Measurements from ENCODE around the gene SLC1A3.
A peak's percentile ranks its signal among the peaks of the same experiment; 100 is the strongest.

SLC1A3 gene

DNA sequence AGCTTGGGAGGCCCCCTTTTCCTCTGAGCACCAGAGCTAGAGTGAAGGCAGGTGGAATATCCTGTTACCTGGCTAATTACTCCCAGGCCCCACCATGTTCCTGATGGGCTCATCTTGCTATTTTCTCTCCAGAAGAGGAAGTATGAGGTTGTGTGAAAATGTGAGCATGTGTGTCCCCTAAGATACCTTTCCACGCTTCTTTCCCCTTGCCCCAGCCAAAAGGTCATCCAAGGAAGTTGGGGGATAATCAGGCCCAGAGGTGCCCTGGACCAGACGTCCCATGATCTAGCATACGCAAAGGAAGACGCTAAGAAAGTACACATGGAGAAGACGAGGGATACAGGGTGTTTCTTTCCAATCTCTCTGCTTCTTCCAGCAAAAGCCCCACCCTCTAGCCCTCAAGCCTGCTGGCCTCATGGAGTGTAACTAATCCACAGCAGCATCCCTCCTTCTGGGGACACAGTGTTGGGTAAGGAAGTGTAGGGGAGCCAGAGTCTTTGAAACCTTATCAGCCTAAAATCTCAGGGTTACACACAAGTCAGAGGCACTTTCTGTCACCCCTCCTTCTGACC lies 115.3 kb downstream of the SLC1A3 start:
- DNase-seq (ENCODE audit: low read depth) = no peak

DNA sequence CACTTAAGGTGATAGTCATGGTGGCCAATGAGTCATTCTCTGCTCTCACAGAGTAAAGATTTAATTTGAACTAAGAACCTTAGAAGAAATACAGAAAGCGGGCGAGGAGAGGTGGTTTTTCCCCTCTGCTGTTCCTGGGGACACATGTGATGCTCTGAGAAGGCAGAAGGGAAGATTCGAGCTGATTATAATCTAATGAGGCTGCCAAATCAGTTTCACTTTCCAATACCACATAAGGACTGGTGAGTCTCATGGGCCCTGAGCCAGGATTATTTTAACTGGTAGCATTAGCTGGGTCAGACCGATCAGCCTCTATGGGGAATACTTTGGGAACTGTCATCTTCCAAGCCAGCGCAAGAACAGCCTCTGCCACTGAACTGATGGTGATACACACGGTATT lies 116.5 kb downstream of the SLC1A3 start:
- no peak for DNase-seq (ENCODE audit: low read depth)

DNA sequence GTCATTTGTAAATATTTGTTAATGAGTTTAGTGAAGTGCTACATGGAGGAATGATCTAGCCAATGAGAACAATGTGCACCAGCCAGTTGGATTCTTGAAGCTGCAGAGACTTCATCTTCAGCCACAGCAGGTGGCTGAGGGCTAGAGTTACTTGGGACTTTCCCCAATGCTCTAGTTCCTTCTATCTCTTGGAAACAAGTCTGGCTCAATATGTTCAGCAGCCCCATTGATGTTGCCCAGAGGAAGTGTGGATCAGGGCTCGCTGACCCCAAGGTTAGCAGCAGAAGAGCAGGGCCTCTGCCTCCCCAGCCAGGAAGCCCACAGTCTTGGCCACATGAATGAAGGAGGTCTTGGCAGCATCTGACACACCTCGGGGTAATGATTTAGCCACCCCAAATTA lies 117.5 kb downstream of the SLC1A3 start:
- no peak for DNase-seq (ENCODE audit: low read depth)

DNA sequence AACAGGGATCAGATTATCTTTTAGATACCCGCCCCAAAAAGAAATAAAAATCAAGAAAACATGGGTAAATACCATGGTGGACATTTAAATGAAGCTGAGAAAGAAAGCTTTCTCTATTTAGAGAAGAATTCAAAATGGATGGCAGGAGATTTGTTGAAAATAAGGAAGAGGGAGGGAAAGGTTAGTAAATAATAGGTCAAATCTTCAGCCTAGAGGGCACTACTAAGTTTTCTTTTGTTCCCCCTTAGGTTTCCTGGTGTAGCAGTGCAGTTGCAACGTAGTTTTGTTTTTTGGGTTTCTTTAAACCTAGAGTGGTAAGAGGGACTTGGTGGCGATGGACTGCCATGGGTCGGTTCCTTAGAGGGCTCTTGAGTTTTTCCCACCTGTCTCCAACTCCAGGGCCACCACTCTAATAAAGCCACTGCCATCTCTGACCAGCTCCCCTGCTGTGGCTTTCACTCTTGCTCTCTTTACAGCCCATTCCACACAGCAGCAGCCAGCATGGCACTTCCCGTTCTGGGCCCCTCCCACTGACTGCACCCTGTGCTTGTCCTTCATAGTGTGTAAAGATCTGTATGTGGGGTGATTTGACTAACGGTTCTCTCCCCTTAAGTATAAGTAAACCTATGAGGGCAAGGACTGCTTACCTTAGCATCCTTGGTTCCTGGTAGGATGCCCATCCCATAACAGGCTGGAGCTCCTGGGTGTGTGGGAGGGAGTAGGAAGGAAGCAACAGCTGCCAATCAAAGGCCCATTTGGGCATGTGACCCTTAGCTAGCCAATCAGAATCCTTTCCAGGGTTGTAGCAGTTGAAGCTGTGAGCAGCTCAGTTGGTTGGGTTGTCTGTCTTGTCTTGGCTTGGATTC lies 118.3 kb downstream of the SLC1A3 start:
- no peak for DNase-seq (ENCODE audit: low read depth)

DNA sequence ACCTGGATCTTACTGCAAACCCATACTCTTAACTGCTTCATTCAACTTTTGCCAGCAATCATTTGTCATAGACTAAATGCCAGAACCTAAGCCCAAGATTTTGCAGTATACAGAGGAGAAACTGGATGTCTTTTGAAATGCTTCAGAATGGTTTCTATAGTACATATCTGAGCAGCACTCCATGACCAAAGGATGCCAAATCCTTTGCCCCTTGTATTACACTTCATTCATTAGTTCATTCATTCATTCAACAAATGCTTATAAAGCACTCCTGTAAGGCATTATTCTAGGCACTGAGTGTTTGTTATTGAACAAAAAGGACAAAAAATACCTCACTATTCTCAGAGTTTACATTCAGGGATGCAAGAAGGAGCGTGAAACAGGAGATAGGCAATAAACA lies 119.9 kb downstream of the SLC1A3 start:
- no peak for DNase-seq (ENCODE audit: low read depth)

DNA sequence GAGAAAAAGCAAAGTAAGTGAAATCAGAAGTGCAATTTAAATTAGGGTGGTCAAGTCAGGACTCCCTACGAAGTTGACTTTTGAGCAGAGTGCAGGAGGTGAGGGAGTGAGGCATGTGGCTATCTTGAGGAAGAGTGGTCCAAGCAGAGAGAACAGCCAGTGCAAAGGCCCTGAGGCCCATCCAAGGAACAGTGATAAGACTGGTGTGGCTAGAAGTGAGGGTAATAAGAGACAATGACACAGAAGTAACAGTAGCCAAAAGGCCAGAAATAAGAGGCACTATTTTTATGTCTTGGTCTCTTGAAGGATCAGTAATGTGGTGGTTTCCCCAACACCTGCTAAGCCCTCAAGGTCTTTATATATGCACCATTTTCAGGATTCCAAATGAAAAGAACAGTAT lies 120.4 kb downstream of the SLC1A3 start:
- DNase-seq (ENCODE audit: low read depth) = no peak

DNA sequence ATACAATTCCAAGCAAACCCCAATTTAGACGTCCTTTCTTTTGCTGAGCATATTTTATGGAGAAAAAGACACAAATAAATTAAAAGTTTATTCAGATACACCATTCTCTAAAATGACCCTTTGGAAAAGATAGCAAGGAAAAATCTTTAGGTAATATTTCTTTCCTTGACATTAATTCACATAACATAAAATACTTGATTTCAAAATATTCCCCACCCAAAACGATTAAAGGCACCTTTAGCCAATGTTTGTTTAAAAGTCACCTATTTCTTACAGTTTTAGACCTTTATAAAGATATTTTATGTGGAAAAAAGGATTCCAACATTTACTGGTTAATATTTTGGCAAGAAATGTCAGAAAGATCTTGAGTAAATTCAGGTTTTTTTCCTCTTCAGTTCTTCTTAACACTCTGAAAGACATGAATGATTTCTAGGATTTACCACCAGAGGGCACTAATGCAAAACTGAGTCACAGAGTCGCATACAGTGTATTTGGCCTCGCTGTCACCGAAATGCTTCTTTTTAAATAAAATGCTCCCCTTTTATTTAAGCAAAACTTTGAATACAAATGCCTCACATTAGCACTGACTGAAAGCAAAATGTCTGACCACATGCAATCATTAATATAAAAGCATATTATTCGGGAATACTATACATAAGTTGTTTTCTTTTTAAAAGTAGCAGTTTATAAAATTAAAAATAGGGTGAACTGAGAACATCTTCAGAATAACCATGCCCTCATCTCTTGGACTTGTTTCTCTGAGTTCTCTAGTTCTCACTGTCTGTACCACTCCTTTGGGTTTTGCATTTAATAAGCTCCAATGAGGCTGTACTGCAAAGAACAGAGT lies 122.5 kb downstream of the SLC1A3 start:
- peak; percentile 51 for DNase-seq (ENCODE audit: low read depth)

DNA sequence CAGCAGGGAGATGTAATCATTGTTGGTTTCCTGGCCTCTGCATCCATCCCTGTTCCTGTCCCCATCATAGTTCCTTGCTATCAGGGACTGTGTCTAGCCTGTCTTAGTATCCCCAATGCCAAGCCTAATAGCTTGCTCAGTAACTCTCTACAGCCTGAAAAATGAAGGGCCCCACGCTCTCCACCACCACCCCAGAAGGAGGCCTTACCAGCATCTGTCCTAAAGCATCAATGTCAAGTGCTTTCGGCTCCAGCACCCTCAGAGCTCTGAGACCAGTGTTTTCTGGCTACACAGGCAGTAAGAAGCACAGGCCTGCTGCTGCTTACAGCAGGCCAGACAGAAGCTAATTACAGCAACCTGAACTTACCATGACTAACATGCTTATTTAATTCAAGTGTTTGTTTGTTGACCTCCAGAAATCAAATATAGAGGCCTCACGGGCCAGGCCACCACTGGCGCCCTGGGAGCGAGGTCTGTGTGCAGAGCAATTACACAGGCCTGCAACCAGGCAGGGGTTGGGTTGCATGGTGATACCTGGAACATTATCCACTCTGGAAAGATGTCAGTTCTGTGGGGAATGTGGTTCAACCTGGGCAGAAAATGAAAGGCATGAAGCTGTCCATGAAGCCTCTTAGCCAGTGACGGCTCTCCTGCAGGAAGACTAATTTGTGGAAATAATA lies 124.3 kb downstream of the SLC1A3 start:
- no peak for DNase-seq (ENCODE audit: low read depth)

DNA sequence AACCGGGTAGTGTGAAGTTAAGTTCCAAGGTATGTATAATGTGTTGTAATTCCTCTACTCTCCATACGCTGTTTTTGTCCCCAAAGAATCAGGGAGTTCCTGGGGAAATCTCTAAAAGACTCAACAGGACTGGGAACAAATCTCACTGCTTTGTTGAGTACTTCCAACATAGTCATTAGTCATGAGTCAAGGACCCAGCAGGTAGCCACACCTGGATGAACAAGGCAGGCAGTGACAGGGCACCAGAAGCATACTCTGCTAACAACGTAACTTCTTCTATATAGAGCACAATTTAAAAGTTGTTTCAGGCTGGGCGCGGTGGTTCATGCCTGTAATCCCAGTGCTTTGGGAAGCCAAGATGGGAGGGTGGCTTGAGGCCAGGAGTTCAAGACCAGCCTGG lies 126.8 kb downstream of the SLC1A3 start:
- no peak for DNase-seq (ENCODE audit: low read depth)

DNA sequence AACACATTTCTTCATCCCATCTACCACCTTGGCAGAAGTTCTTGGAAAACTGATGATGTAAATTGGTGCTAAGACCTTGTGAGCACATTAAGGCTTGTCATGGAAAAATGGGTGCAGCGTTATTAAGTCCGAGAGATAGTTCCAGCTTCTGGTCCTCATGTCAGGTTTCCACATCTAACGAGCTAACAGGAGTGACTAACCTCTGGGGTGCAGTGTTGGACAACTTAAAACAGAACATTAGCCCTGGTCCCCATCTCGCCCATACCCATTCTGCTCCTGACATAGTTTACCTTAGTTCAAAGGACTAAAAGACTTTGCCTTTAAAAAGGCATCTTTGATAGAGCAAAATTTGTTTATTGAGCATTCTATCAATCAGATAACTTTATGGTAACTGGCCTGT lies 128.0 kb downstream of the SLC1A3 start:
- DNase-seq (ENCODE audit: low read depth) = no peak

DNA sequence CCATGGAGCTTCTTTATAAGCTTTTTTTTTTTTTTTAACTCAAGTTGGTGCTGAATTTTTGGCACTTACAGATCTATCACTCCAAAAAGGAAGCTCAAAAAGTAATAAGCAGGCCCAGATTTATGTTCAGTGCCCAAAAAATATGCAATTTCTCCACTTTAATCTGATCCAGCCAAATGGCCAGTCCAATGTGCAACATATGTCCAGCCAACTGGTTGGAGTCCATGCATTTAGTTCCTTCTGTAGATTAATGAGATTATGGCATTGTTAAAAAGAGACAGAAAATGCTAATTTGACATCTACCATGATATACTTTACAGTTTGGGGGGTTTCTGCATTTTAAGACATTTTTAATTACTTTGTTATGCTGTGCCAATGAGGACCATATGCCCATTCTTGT lies 129.5 kb downstream of the SLC1A3 start:
- no peak for DNase-seq (ENCODE audit: low read depth)

Measured in fibroblast of the conjunctiva (primary cell).